Activated CD8-positive, alpha-beta memory T cell treated with anti-CD3 and anti-CD28 coated beads for 36 hours (primary cell): ENCODE measurements around the gene VNN1. TPM values are rescaled to one million over a fixed set of nuclear protein-coding genes. Genes with fewer than 3 reads are reported as not detected.
"Not testable (repeated sequence)": the region's sequence is repeated elsewhere in the genome, so short reads cannot be mapped to it uniquely, and the experiment has no call there.

Experiments used
- CTCF ChIA-PET: fragments of 350-600 bp; sonication (Branson Sonifier 250); formaldehyde crosslinking; loops from one replicate; lab custom pipeline; 2021; ENCODE audit warnings: antibody characterized with exemption; lab: Charles Lee
- POLR2A ChIA-PET: fragments of 350-600 bp; sonication (Branson Sonifier 250); formaldehyde crosslinking; loops from one replicate; lab custom pipeline; 2021; ENCODE audit warnings: antibody characterized with exemption; lab: Charles Lee
- total RNA-seq, 2 experiments: library from RNA; stranded (reverse); gene quantifications; one replicate each; pipeline ENCODE4 v1.2.3, GENCODE V29; 2021

Gene VNN1
- total RNA-seq, 2 experiments from 2014 or later, result not detected

- POLR2A ChIA-PET, CTCF ChIA-PET: not testable (repeated sequence)
Observed at GRCh38 chr6:132635288-132635687, 78.6 kb downstream of the VNN1 start.

GRCh38 chr6:132634796-132635195, 79.1 kb downstream of the VNN1 start:
- ChIA-PET CTCF (no interaction called here), POLR2A (no interaction called here)

- ChIA-PET POLR2A (no interaction called here), CTCF (no interaction called here)
Observed at GRCh38 chr6:132633362-132633761, 80.5 kb downstream of the VNN1 start.

Other genes with a start within 250 kb of the VNN1 start
- gene STX7, start 200.9 kb downstream of the VNN1 start, total RNA-seq, result 10 to 100 TPM; 20.1 to 20.6 TPM
- gene TAAR9, start 175.8 kb downstream of the VNN1 start, total RNA-seq, result not detected
- not detected for gene TAAR8, start 161.4 kb downstream of the VNN1 start, total RNA-seq
- gene TAAR6, start 143.7 kb downstream of the VNN1 start, total RNA-seq, result not detected
- not detected for gene TAAR5, start 124.3 kb downstream of the VNN1 start, total RNA-seq
- gene TAAR2, start 89.8 kb downstream of the VNN1 start, total RNA-seq, result not detected
- gene TAAR1, start 54.9 kb downstream of the VNN1 start, total RNA-seq, result not detected
- gene VNN2, start 43.8 kb upstream of the VNN1 start, total RNA-seq, result 1 to 10 TPM; 3.9 to 5.4 TPM
- gene SLC18B1, start 84.6 kb upstream of the VNN1 start, total RNA-seq, result 1 to 10 TPM; 6.8 to 7.0 TPM
- gene RPS12, start 100.5 kb upstream of the VNN1 start, total RNA-seq, result 1,000 to 10,000 TPM; 1,763 to 1,836 TPM